H1 (cell line): Measurements from ENCODE around the gene HOXC13. TPM values are rescaled to one million over a fixed set of nuclear protein-coding genes. Genes with fewer than 3 reads are reported as not detected.

ENCODE experiments used
- CTCF ChIA-PET: fragments of 300-600 bp; sonication (Branson Sonifier 250); formaldehyde crosslinking; loops from one replicate; lab custom pipeline; 2021; ENCODE audit not compliant: partially characterized antibody; lab: Charles Lee
- POLR2A ChIA-PET: fragments of 300-600 bp; sonication (Branson Sonifier 250); formaldehyde crosslinking; loops from one replicate; lab custom pipeline; 2021; ENCODE audit warnings: inconsistent platforms; ENCODE audit not compliant: partially characterized antibody; lab: Charles Lee
- DNase-seq, 2 experiments: peaks; one replicate each; pipeline versions ENCODE4 v3.0.0 to v3.0.0-alpha.2; 2010 to 2022; ENCODE audit warnings: low spot score in 2 of 2, low read depth in 1 of 2, mixed read lengths in 1 of 2
- FAIRE-seq: peaks from 2 replicates; lab custom pipeline; 2011; peaks lifted over from hg19 to GRCh38; lab: Jason Lieb, UNC
- H2AFZ ChIP-seq: 2 replicates; pipeline ENCODE4 v1.8.1; 2012; ENCODE audit warnings: low read length, inconsistent platforms
- H2AK5ac ChIP-seq: 2 replicates; pipeline ENCODE4 v1.6.1; 2013; ENCODE audit warnings: low read depth, low read length
- H2BK120ac ChIP-seq: replicated peaks from 2 replicates; pipeline ENCODE3; 2013; ENCODE audit warnings: low read depth, low read length, inconsistent platforms
- H2BK12ac ChIP-seq: 2 replicates; pipeline ENCODE4 v1.6.1; 2013; ENCODE audit warnings: low read depth, low read length
- H2BK15ac ChIP-seq: 2 replicates; pipeline ENCODE4 v1.6.1; 2013; ENCODE audit warnings: low read length
- H2BK20ac ChIP-seq: 2 replicates; pipeline ENCODE4 v1.6.1; 2013; ENCODE audit warnings: low read length
- H2BK5ac ChIP-seq: 2 replicates; pipeline ENCODE4 v1.6.1; 2013; ENCODE audit warnings: low read depth, low read length
- H3K14ac ChIP-seq: 2 replicates; pipeline ENCODE4 v1.6.1; 2013; ENCODE audit warnings: inconsistent platforms; ENCODE audit not compliant: insufficient read length
- H3K18ac ChIP-seq: 2 replicates; pipeline ENCODE4 v1.6.1; 2013; ENCODE audit warnings: low read length; ENCODE audit errors: extremely low read depth
- H3K23ac ChIP-seq: 2 replicates; pipeline ENCODE4 v1.6.1; 2013; ENCODE audit warnings: inconsistent platforms; ENCODE audit not compliant: insufficient read length
- H3K23me2 ChIP-seq: 2 replicates; pipeline ENCODE4 v1.6.1; 2013; ENCODE audit warnings: low read depth, low read length
- H3K27ac ChIP-seq: 2 replicates; pipeline ENCODE4 v1.6.1; 2011; ENCODE audit warnings: low read depth, low read length, inconsistent platforms
- H3K27me3 ChIP-seq, 4 experiments: replicated peaks in 1 of 4; 1 replicate in 1 of 4; 2 replicates in 3 of 4; pipeline versions ENCODE4 v1.6.1 to v1.8.1; 2011 to 2013; ENCODE audit warnings: low read length in 3 of 4, mild to moderate bottlenecking in 3 of 4, inconsistent platforms in 2 of 4, mixed read lengths in 2 of 4, moderate library complexity in 1 of 4; ENCODE audit not compliant: control insufficient read depth in 3 of 4, insufficient read depth in 3 of 4; ENCODE audit errors: extremely low read depth in 1 of 4
- H3K36me3 ChIP-seq, 4 experiments: 2 replicates each; pipeline versions ENCODE4 v1.6.1 to v1.8.1; 2011 to 2013; ENCODE audit warnings: mild to moderate bottlenecking in 4 of 4, low read length in 3 of 4, moderate library complexity in 2 of 4, control low read depth in 1 of 4, inconsistent platforms in 1 of 4; ENCODE audit not compliant: insufficient read depth in 4 of 4, control insufficient read depth in 2 of 4
- H3K4ac ChIP-seq: replicated peaks from 2 replicates; pipeline ENCODE3; 2013; ENCODE audit warnings: low read length, low read depth, mixed read lengths, inconsistent platforms; ENCODE audit not compliant: insufficient read length
- H3K4me1 ChIP-seq, 4 experiments: replicated peaks in 1 of 4; 1 replicate in 1 of 4; 2 replicates in 3 of 4; pipeline versions ENCODE4 v1.6.1 to v1.8.1; 2011 to 2013; ENCODE audit warnings: low read length in 3 of 4, inconsistent platforms in 2 of 4, mixed read lengths in 1 of 4; ENCODE audit not compliant: insufficient read depth in 4 of 4, control insufficient read depth in 3 of 4
- H3K4me2 ChIP-seq, 2 experiments: 2 replicates each; pipeline versions ENCODE4 v1.6.1 to v1.8.1; 2011 to 2013; ENCODE audit warnings: low read depth in 2 of 2, low read length in 2 of 2, control low read depth in 1 of 2, inconsistent platforms in 1 of 2, mild to moderate bottlenecking in 1 of 2; ENCODE audit not compliant: insufficient read depth in 1 of 2
- H3K4me3 ChIP-seq, 4 experiments: fragments of 200-600, 300-600 bp in 1 of 4; sonication (generic), shearing (Covaris generic), sonication (Bioruptor Twin) in 1 of 4; 2 replicates each; pipeline versions ENCODE4 v1.5.1 to v1.8.1; 2011 to 2016; ENCODE audit warnings: low read length in 4 of 4, low read depth in 3 of 4, control low read depth in 2 of 4, inconsistent platforms in 2 of 4, mild to moderate bottlenecking in 2 of 4, mixed read lengths in 1 of 4, moderate library complexity in 1 of 4; ENCODE audit not compliant: insufficient read depth in 2 of 4; ENCODE audit errors: extremely low read depth in 1 of 4
- H3K56ac ChIP-seq: replicated peaks from 2 replicates; pipeline ENCODE3; 2013; ENCODE audit warnings: low read depth, mild to moderate bottlenecking, mixed read lengths, low read length, inconsistent platforms; ENCODE audit not compliant: insufficient read length
- H3K79me1 ChIP-seq: 2 replicates; pipeline ENCODE4 v1.6.1; 2013; ENCODE audit warnings: low read depth, low read length, control low read depth
- H3K79me2 ChIP-seq, 2 experiments: 2 replicates each; pipeline versions ENCODE4 v1.6.1 to v1.8.1; 2012 to 2013; ENCODE audit warnings: low read length in 2 of 2, mild to moderate bottlenecking in 2 of 2, inconsistent platforms in 1 of 2; ENCODE audit not compliant: insufficient read depth in 2 of 2, control insufficient read depth in 1 of 2
- H3K9ac ChIP-seq, 4 experiments: replicated peaks in 1 of 4; 1 replicate in 1 of 4; 2 replicates in 3 of 4; pipeline versions ENCODE4 v1.6.1 to v1.8.1; 2011 to 2013; ENCODE audit warnings: low read depth in 3 of 4, low read length in 3 of 4, control low read depth in 2 of 4, mild to moderate bottlenecking in 2 of 4, moderate library complexity in 2 of 4, inconsistent platforms in 1 of 4; ENCODE audit errors: extremely low read depth in 1 of 4
- H3K9me3 ChIP-seq, 2 experiments: 2 replicates each; pipeline versions ENCODE4 v1.6.1 to v1.8.1; 2012 to 2013; ENCODE audit warnings: mild to moderate bottlenecking in 2 of 2, moderate library complexity in 2 of 2, control low read depth in 1 of 2, inconsistent platforms in 1 of 2, low read depth in 1 of 2, low read length in 1 of 2, mixed read lengths in 1 of 2; ENCODE audit not compliant: insufficient read depth in 2 of 2
- H4K20me1 ChIP-seq, 2 experiments: replicated peaks in 1 of 2; 2 replicates each; pipeline versions ENCODE3 to v1.8.1; 2011 to 2013; ENCODE audit warnings: inconsistent platforms in 2 of 2, low read length in 2 of 2, mild to moderate bottlenecking in 1 of 2; ENCODE audit not compliant: insufficient read depth in 2 of 2, control insufficient read depth in 1 of 2
- H4K5ac ChIP-seq: 2 replicates; pipeline ENCODE4 v1.6.1; 2013; ENCODE audit warnings: low read length, low read depth, mixed read lengths, inconsistent platforms; ENCODE audit not compliant: insufficient read length
- H4K8ac ChIP-seq: 2 replicates; pipeline ENCODE4 v1.8.0; 2013; ENCODE audit warnings: mild to moderate bottlenecking, moderate library complexity, low read length, inconsistent platforms; ENCODE audit not compliant: insufficient read depth; ENCODE audit errors: extremely low read depth
- H4K91ac ChIP-seq: replicated peaks from 2 replicates; pipeline ENCODE3; 2013; ENCODE audit warnings: low read length, mixed read lengths, inconsistent platforms; ENCODE audit not compliant: insufficient read length
- ATF2 ChIP-seq: IDR thresholded peaks from 2 replicates; pipeline ENCODE4 v1.6.1; 2012; ENCODE audit warnings: low read length, inconsistent platforms
- BCL11A ChIP-seq, 2 experiments: IDR thresholded peaks; one replicate each; pipeline ENCODE4 v1.6.1; 2011; ENCODE audit warnings: low read depth in 2 of 2, low read length in 2 of 2, mild to moderate bottlenecking in 2 of 2
- CBX8 ChIP-seq: fragments of 300-800, 300-1000 bp; sonication (generic); IDR thresholded peaks from 2 replicates; pipeline ENCODE4 v1.7.1; 2016; ENCODE audit warnings: low read depth, low read length, borderline replicate concordance
- CHD2 ChIP-seq: IDR thresholded peaks from 2 replicates; pipeline ENCODE4 v1.6.1; 2012; ENCODE audit warnings: low read length, improper control_type of control experiment
- FOSL1 ChIP-seq: IDR thresholded peaks from 2 replicates; pipeline ENCODE4 v1.6.1; 2011; ENCODE audit warnings: mild to moderate bottlenecking, low read depth, low read length, moderate library complexity; ENCODE audit not compliant: insufficient read depth
- RNF2 ChIP-seq: fragments of 200-900, 300-1000 bp; sonication (generic); IDR thresholded peaks from 2 replicates; pipeline ENCODE4 v1.7.1; 2016; ENCODE audit warnings: borderline replicate concordance, low read depth, mild to moderate bottlenecking, antibody characterized with exemption, low read length; ENCODE audit not compliant: poor library complexity, severe bottlenecking; ENCODE audit errors: missing control alignments
- SIN3A ChIP-seq, 2 experiments: IDR thresholded peaks in 1 of 2; conservative IDR thresholded peaks in 1 of 2; 2 replicates each; pipeline ENCODE4 v1.6.1; 2011 to 2012; ENCODE audit warnings: low read length in 2 of 2, improper control_type of control experiment in 1 of 2, low read depth in 1 of 2, mild to moderate bottlenecking in 1 of 2
- SIX5 ChIP-seq: IDR thresholded peaks from 2 replicates; pipeline ENCODE4 v1.6.1; 2011; ENCODE audit warnings: mild to moderate bottlenecking, low read depth, low read length
- WGBS, 2 experiments: shearing (Covaris generic) in 1 of 2; methylation state at CpG; one replicate each; pipeline versions ENCODE4 v1.1.6 to v1.1.7; 2013 to 2015; ENCODE audit warnings: low lambda C conversion rate in 2 of 2, mixed read lengths in 2 of 2, inconsistent platforms in 1 of 2, low coverage in 1 of 2, missing lambda C conversion rate in 1 of 2; ENCODE audit not compliant: insufficient replicate concordance in 2 of 2, insufficient coverage in 1 of 2, insufficient read length in 1 of 2; ENCODE audit errors: extremely low coverage in 1 of 2, missing lambda C conversion rate in 1 of 2; 5-methylcytosine and 5-hydroxymethylcytosine counted together
- polyA plus RNA-seq, 7 experiments: library from polyadenylated mRNA; depleted of rRNA in 3 of 7; stranded (reverse) in 5 of 7; unstranded in 2 of 7; fragments of >200 nt in 5 of 7; fragments of 200-250 nt in 2 of 7; gene quantifications; 1 replicate in 5 of 7; 2 replicates in 1 of 7; 4 replicates in 1 of 7; pipeline versions ENCODE4 v1.2.1 to v1.2.3, GENCODE V29; 2011 to 2013; ENCODE audit warnings: missing spikeins in 2 of 7, mixed read lengths in 2 of 7
- total RNA-seq: library from RNA; stranded (reverse); fragmentation: NEBNext Ultra II Directional; extraction: Animal tissue kit (Norgen Biotek cat#: 25700); gene quantifications from 2 replicates; pipeline ENCODE4 v1.2.1, GENCODE V29; 2021

The HOXC13 gene
- total and polyA plus RNA-seq, 2 of the 8 experiments (the other 6 are each of a cell fraction or from before 2014, with no cell fraction given): 0.02 TPM; not detected in 1

- H2BK120ac ChIP-seq: no peak overlapping the region
- H2BK12ac ChIP-seq: peak overlapping the region; percentile 68
- H3K4me2 ChIP-seq: peak overlapping the region; percentile 29 to 65
- no peaks in the 10 kb centered on the region for H3K79me2 ChIP-seq
- H3K4me1 ChIP-seq: peaks cover 0 to 10% (median 4%) of the 10 kb centered on the region in 4 experiments; a peak in 5 of 7 replicates
- H2AFZ ChIP-seq: no peak overlapping the region
- peaks cover 0 to 3% (median 0%) of the 10 kb centered on the region in 4 experiments; a peak in 1 of 8 replicates for H3K36me3 ChIP-seq
- FAIRE-seq: no peak
- H3K23ac ChIP-seq: no peak overlapping the region
- no peak for DNase-seq
- no peaks in the 10 kb centered on the region for H3K79me1 ChIP-seq
- peaks cover 1% of the 10 kb centered on the region; the same call in 1 of the 2 replicates for H3K23me2 ChIP-seq
- H2BK15ac ChIP-seq: no peak overlapping the region
- 8% methylated on average over 28 of the region's 71 CpGs; no CpG with 5 or more reads in 1 of the 2 experiments for WGBS, 2 experiments
- no peak overlapping the region for H3K4ac ChIP-seq
- peak overlapping the region; percentile 35; the same call in 1 of the 2 replicates for H4K8ac ChIP-seq
- no peak overlapping the region for H3K56ac ChIP-seq
- no peak overlapping the region for H3K27ac ChIP-seq
- no peak overlapping the region for H4K91ac ChIP-seq
- peak overlapping the region; percentile 60 for H3K18ac ChIP-seq
- H4K20me1 ChIP-seq: peaks cover 14 to 22% of the 10 kb centered on the region in 2 experiments
- ChIA-PET CTCF (interaction anchor here (0.9 to 2.8 kb wide), 5 partner anchors 14 to 50 kb away, joined by 3 to 13 read pairs (median 3); no protein-coding TSS in a partner anchor), POLR2A (interaction anchor here (1.0 to 1.4 kb wide), 3 partner anchors 12 to 107 kb away, joined by 3 to 4 read pairs (median 4); no protein-coding TSS in a partner anchor)
- no peak overlapping the region for H3K9ac ChIP-seq
- 0 out of 4 replicates have a peak, but pooled peaks cover 0 to 2% of the 10 kb centered on the region in 2 experiments for H3K9me3 ChIP-seq
- H2AK5ac ChIP-seq: no peak overlapping the region
- H4K5ac ChIP-seq: no peak overlapping the region
- H2BK5ac ChIP-seq: no peak overlapping the region
- H3K14ac ChIP-seq: no peak overlapping the region
- no peak overlapping the region for H2BK20ac ChIP-seq
- H3K27me3 ChIP-seq: peaks cover 99 to 100% (median 100%) of the 10 kb centered on the region in 4 experiments
- peak overlapping the region in 2 of 4 experiments; percentile 5 to 50; a peak in 4 of 8 replicates for H3K4me3 ChIP-seq
- TF ChIP-seq ATF2: no peak
- no peak for TF ChIP-seq CHD2
- no peak for TF ChIP-seq SIN3A (conservative IDR thresholded peaks at IDR 0.05 in 1 of 2, IDR thresholded peaks at IDR 0.05 in 1 of 2; ENCODE audit: low read depth in 1 of 2, low read length in 2 of 2)
- no peak for TF ChIP-seq BCL11A (IDR thresholded peaks at IDR 0.05; ENCODE audit: low read depth in 2 of 2, low read length in 2 of 2)
- TF ChIP-seq RNF2: peak; percentile 51
- TF ChIP-seq CBX8: peak; percentile 3; the same call in 1 of the 2 replicates
- TF ChIP-seq SIX5: no peak
- TF ChIP-seq FOSL1: no peak
These were observed 34.8 kb downstream of the HOXC13 start for GRCh38 chr12:53973236-53974042.
